Retinal pigment epithelial cell (primary cell): ENCODE results near the gene KCNAB2.

Experiments
- DNase-seq: peaks from one replicate; pipeline ENCODE4 v3.0.0-alpha.2; 2010; ENCODE audit warnings: low read depth
- H3K4me3 ChIP-seq: 2 replicates; pipeline ENCODE4 v1.5.1; 2011; ENCODE audit warnings: mild to moderate bottlenecking, low read length, control low read depth, moderate library complexity
- TF ChIP-seq, protein P1 (sequence below): conservative IDR thresholded peaks from 2 replicates; pipeline ENCODE4 v1.5.1; 2011; ENCODE audit warnings: low read depth, low read length, control low read depth, inconsistent platforms

Gene KCNAB2

DNA sequence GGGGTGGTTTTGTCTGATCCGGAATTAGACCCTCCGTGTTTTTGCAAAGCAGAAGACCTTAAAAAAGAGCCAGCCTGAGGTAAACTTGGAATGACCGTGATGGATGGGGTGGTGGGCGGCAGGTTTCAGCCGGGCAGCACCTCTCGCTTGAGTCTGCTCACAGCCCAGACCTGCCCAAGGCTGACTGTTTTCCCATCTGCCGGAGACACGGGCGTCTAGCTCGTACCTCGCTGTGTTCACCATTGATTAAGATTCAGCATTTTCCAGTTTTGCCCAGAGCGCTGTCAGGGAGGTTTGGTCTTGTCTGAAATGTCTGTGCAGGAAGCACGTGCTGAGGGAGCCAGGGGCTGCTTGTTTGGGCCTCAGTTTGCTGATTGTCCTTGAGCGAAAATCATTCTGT is 591 bp downstream of the KCNAB2 start:
- TF ChIP-seq, protein P1, sequence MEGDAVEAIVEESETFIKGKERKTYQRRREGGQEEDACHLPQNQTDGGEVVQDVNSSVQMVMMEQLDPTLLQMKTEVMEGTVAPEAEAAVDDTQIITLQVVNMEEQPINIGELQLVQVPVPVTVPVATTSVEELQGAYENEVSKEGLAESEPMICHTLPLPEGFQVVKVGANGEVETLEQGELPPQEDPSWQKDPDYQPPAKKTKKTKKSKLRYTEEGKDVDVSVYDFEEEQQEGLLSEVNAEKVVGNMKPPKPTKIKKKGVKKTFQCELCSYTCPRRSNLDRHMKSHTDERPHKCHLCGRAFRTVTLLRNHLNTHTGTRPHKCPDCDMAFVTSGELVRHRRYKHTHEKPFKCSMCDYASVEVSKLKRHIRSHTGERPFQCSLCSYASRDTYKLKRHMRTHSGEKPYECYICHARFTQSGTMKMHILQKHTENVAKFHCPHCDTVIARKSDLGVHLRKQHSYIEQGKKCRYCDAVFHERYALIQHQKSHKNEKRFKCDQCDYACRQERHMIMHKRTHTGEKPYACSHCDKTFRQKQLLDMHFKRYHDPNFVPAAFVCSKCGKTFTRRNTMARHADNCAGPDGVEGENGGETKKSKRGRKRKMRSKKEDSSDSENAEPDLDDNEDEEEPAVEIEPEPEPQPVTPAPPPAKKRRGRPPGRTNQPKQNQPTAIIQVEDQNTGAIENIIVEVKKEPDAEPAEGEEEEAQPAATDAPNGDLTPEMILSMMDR = no peak
- no peak overlapping the region for H3K4me3 ChIP-seq
- DNase-seq = no peak

DNA sequence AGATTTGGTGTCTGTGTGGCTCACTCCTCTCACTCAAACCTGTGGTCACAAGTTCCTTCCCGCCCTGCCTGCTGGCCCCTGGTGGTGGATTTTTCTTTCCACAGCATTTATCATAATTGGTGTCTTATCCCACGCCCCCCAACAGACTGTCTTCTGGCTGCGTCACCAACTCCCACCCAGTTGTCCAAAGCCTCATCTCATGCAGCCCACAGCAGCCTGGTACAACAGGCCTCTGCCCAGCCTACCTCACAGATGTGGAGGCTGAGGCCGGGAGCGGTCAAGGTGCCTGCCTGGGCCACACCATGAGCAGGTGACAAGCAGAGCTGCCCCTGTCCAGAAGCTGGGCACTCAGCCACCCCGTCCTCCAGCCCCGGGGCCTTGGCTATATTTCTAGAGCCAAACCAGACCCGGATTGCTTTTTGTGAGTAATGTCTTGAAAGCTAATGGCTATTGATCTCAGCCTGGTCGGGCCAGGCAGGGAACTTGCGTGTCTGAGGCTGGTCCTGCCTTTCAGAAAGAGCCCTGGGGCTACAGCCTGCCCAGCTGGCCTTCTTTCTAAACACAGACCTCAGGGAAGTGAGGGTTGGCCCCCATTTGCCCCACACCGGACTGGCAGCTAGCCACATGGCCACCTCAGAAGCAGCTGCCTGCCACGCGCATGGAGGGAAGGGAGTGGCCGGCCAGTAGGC is 2.6 kb downstream of the KCNAB2 start:
- H3K4me3 ChIP-seq = no peak overlapping the region
- TF ChIP-seq, protein P1 = peak; percentile 5
- no peak for DNase-seq

DNA sequence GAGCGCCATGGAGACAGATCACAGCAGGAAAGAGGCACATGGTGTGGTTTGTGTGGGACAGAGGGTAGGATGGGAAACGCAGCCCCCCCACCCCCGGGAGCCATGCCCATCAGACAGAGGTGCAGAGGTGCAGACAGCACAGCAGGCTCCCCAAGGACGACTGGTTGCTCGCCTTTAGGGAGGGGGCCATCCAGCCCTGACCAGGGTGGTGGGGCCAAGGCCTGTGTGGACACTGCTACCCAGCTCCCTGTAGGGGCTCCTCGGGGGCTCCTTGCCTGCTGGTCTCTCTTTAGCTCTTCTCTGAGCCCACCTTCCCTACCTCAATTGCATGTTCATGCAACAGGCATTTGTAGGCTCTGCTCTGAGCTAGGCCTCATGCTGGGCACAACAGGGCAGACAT is 3.7 kb downstream of the KCNAB2 start:
- no peak overlapping the region for H3K4me3 ChIP-seq
- no peak for DNase-seq
- TF ChIP-seq, protein P1 = no peak

DNA sequence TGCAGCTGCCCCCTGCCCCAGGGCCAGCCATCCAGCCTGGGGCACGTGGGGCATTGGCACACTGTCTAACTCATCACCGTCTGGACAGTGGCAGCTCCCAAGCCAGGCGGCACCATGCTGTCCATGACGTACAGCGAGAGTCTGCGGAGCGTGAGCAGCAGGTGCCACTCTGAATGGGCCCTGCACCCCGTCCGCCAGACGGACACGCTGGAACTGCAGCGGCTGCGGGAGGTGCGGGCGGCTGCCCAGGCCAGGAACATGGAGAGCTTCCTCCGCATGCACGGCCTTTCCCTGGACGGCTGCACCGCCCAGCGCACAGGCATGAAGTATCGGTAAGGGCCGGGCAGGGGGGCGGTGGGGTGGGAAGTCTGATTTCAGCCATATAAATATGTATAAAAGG is 5.7 kb downstream of the KCNAB2 start:
- TF ChIP-seq, protein P1 = no peak
- DNase-seq = no peak
- H3K4me3 ChIP-seq = no peak overlapping the region

DNA sequence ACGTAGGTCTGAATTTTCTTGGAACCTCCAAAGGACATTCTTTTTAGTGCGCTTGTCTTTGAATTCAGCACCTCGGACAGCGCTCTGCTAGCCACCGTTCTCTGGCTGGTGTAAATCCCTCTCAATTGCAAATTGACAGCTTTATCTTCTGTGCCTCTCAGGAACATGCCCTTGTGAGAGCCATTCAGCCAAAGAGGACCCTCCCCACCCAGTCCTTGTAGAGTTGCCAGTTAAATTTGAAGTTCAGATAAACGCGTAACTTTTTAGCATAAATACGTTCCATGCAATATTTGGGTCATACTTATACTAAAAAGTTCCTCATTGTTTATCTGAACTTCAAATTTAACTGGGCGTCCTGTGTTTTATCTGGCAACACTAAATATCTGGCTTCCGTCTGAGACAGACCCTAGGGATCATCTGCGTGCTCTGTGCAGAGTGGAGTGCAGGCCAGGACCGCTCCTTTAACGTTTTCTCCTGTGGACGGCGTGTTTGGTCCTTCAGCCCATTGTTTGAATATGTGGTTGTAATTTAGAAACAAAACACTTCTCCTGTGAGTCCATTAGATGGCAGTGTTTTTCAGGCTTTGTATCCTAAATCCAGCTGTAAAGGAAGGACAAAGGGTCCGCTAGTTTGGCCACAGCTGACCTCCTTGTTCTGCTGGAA is 7.0 kb downstream of the KCNAB2 start:
- TF ChIP-seq, protein P1 = peak; percentile 64
- H3K4me3 ChIP-seq = no peak overlapping the region
- peak; percentile 28 for DNase-seq

DNA sequence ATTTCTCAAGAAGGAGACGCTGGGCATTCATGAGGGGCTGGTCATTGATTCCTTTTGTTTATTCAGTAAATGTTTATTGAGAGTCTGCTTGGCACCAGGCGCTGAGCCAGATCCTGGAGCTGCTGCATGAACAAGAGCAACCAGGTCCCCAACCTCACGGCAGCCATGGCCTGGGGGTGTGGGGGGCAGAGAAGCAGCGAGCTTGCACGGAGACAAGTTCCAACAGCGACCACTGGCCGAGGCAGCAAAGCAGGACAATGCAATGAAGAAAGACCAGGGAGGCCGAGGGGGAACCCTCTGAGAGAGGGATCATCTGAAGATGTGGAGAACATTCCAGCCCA is 7.5 kb downstream of the KCNAB2 start:
- H3K4me3 ChIP-seq = no peak overlapping the region
- no peak for DNase-seq
- TF ChIP-seq, protein P1 = no peak

DNA sequence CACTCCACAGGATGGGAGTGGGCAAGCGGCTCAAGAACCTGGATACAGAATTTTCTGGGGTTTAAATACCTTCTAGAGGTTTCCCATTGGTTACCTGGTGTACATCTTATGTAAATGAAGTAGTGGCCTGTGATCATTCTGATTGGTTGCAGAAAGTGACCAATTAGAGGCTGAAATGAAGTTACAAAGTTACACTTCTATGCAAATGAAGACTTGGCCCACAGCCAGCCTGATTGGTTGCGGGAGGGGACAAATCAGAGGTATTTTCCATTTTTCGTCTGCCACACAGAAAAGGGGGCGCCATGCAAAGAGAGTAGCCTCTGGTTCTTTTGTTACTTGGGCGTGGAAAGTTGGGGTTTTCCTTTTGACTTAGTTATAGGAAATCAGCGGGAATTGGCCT is 8.9 kb downstream of the KCNAB2 start:
- TF ChIP-seq, protein P1 = no peak
- DNase-seq = no peak
- no peak overlapping the region for H3K4me3 ChIP-seq
